H1 (cell line): ENCODE data around the gene ADD3. TPM values are rescaled to one million over a fixed set of nuclear protein-coding genes. Genes with fewer than 3 reads are reported as not detected.

Experiments
- CTCF ChIA-PET: fragments of 300-600 bp; sonication (Branson Sonifier 250); formaldehyde crosslinking; loops from one replicate; lab custom pipeline; 2021; ENCODE audit not compliant: partially characterized antibody; lab: Charles Lee
- POLR2A ChIA-PET: fragments of 300-600 bp; sonication (Branson Sonifier 250); formaldehyde crosslinking; loops from one replicate; lab custom pipeline; 2021; ENCODE audit warnings: inconsistent platforms; ENCODE audit not compliant: partially characterized antibody; lab: Charles Lee
- DNase-seq, 2 experiments: peaks; one replicate each; pipeline versions ENCODE4 v3.0.0 to v3.0.0-alpha.2; 2010 to 2022; ENCODE audit warnings: low spot score in 2 of 2, low read depth in 1 of 2, mixed read lengths in 1 of 2
- FAIRE-seq: peaks from 2 replicates; lab custom pipeline; 2011; peaks lifted over from hg19 to GRCh38; lab: Jason Lieb, UNC
- H2AFZ ChIP-seq: 2 replicates; pipeline ENCODE4 v1.8.1; 2012; ENCODE audit warnings: low read length, inconsistent platforms
- H2AK5ac ChIP-seq: 2 replicates; pipeline ENCODE4 v1.6.1; 2013; ENCODE audit warnings: low read depth, low read length
- H2BK120ac ChIP-seq: replicated peaks from 2 replicates; pipeline ENCODE3; 2013; ENCODE audit warnings: low read depth, low read length, inconsistent platforms
- H2BK12ac ChIP-seq: 2 replicates; pipeline ENCODE4 v1.6.1; 2013; ENCODE audit warnings: low read depth, low read length
- H2BK15ac ChIP-seq: 2 replicates; pipeline ENCODE4 v1.6.1; 2013; ENCODE audit warnings: low read length
- H2BK20ac ChIP-seq: 2 replicates; pipeline ENCODE4 v1.6.1; 2013; ENCODE audit warnings: low read length
- H2BK5ac ChIP-seq: 2 replicates; pipeline ENCODE4 v1.6.1; 2013; ENCODE audit warnings: low read depth, low read length
- H3K14ac ChIP-seq: 2 replicates; pipeline ENCODE4 v1.6.1; 2013; ENCODE audit warnings: inconsistent platforms; ENCODE audit not compliant: insufficient read length
- H3K18ac ChIP-seq: 2 replicates; pipeline ENCODE4 v1.6.1; 2013; ENCODE audit warnings: low read length; ENCODE audit errors: extremely low read depth
- H3K23ac ChIP-seq: 2 replicates; pipeline ENCODE4 v1.6.1; 2013; ENCODE audit warnings: inconsistent platforms; ENCODE audit not compliant: insufficient read length
- H3K23me2 ChIP-seq: 2 replicates; pipeline ENCODE4 v1.6.1; 2013; ENCODE audit warnings: low read depth, low read length
- H3K27ac ChIP-seq: 2 replicates; pipeline ENCODE4 v1.6.1; 2011; ENCODE audit warnings: low read depth, low read length, inconsistent platforms
- H3K27me3 ChIP-seq, 4 experiments: replicated peaks in 1 of 4; 1 replicate in 1 of 4; 2 replicates in 3 of 4; pipeline versions ENCODE4 v1.6.1 to v1.8.1; 2011 to 2013; ENCODE audit warnings: low read length in 3 of 4, mild to moderate bottlenecking in 3 of 4, inconsistent platforms in 2 of 4, mixed read lengths in 2 of 4, moderate library complexity in 1 of 4; ENCODE audit not compliant: control insufficient read depth in 3 of 4, insufficient read depth in 3 of 4; ENCODE audit errors: extremely low read depth in 1 of 4
- H3K36me3 ChIP-seq, 4 experiments: 2 replicates each; pipeline versions ENCODE4 v1.6.1 to v1.8.1; 2011 to 2013; ENCODE audit warnings: mild to moderate bottlenecking in 4 of 4, low read length in 3 of 4, moderate library complexity in 2 of 4, control low read depth in 1 of 4, inconsistent platforms in 1 of 4; ENCODE audit not compliant: insufficient read depth in 4 of 4, control insufficient read depth in 2 of 4
- H3K4ac ChIP-seq: replicated peaks from 2 replicates; pipeline ENCODE3; 2013; ENCODE audit warnings: low read length, low read depth, mixed read lengths, inconsistent platforms; ENCODE audit not compliant: insufficient read length
- H3K4me1 ChIP-seq, 4 experiments: replicated peaks in 1 of 4; 1 replicate in 1 of 4; 2 replicates in 3 of 4; pipeline versions ENCODE4 v1.6.1 to v1.8.1; 2011 to 2013; ENCODE audit warnings: low read length in 3 of 4, inconsistent platforms in 2 of 4, mixed read lengths in 1 of 4; ENCODE audit not compliant: insufficient read depth in 4 of 4, control insufficient read depth in 3 of 4
- H3K4me2 ChIP-seq, 2 experiments: 2 replicates each; pipeline versions ENCODE4 v1.6.1 to v1.8.1; 2011 to 2013; ENCODE audit warnings: low read depth in 2 of 2, low read length in 2 of 2, control low read depth in 1 of 2, inconsistent platforms in 1 of 2, mild to moderate bottlenecking in 1 of 2; ENCODE audit not compliant: insufficient read depth in 1 of 2
- H3K4me3 ChIP-seq, 4 experiments: fragments of 200-600, 300-600 bp in 1 of 4; sonication (generic), shearing (Covaris generic), sonication (Bioruptor Twin) in 1 of 4; 2 replicates each; pipeline versions ENCODE4 v1.5.1 to v1.8.1; 2011 to 2016; ENCODE audit warnings: low read length in 4 of 4, low read depth in 3 of 4, control low read depth in 2 of 4, inconsistent platforms in 2 of 4, mild to moderate bottlenecking in 2 of 4, mixed read lengths in 1 of 4, moderate library complexity in 1 of 4; ENCODE audit not compliant: insufficient read depth in 2 of 4; ENCODE audit errors: extremely low read depth in 1 of 4
- H3K56ac ChIP-seq: replicated peaks from 2 replicates; pipeline ENCODE3; 2013; ENCODE audit warnings: low read depth, mild to moderate bottlenecking, mixed read lengths, low read length, inconsistent platforms; ENCODE audit not compliant: insufficient read length
- H3K79me1 ChIP-seq: 2 replicates; pipeline ENCODE4 v1.6.1; 2013; ENCODE audit warnings: low read depth, low read length, control low read depth
- H3K79me2 ChIP-seq, 2 experiments: 2 replicates each; pipeline versions ENCODE4 v1.6.1 to v1.8.1; 2012 to 2013; ENCODE audit warnings: low read length in 2 of 2, mild to moderate bottlenecking in 2 of 2, inconsistent platforms in 1 of 2; ENCODE audit not compliant: insufficient read depth in 2 of 2, control insufficient read depth in 1 of 2
- H3K9ac ChIP-seq, 4 experiments: replicated peaks in 1 of 4; 1 replicate in 1 of 4; 2 replicates in 3 of 4; pipeline versions ENCODE4 v1.6.1 to v1.8.1; 2011 to 2013; ENCODE audit warnings: low read depth in 3 of 4, low read length in 3 of 4, control low read depth in 2 of 4, mild to moderate bottlenecking in 2 of 4, moderate library complexity in 2 of 4, inconsistent platforms in 1 of 4; ENCODE audit errors: extremely low read depth in 1 of 4
- H3K9me3 ChIP-seq, 2 experiments: 2 replicates each; pipeline versions ENCODE4 v1.6.1 to v1.8.1; 2012 to 2013; ENCODE audit warnings: mild to moderate bottlenecking in 2 of 2, moderate library complexity in 2 of 2, control low read depth in 1 of 2, inconsistent platforms in 1 of 2, low read depth in 1 of 2, low read length in 1 of 2, mixed read lengths in 1 of 2; ENCODE audit not compliant: insufficient read depth in 2 of 2
- H4K20me1 ChIP-seq, 2 experiments: replicated peaks in 1 of 2; 2 replicates each; pipeline versions ENCODE3 to v1.8.1; 2011 to 2013; ENCODE audit warnings: inconsistent platforms in 2 of 2, low read length in 2 of 2, mild to moderate bottlenecking in 1 of 2; ENCODE audit not compliant: insufficient read depth in 2 of 2, control insufficient read depth in 1 of 2
- H4K5ac ChIP-seq: 2 replicates; pipeline ENCODE4 v1.6.1; 2013; ENCODE audit warnings: low read length, low read depth, mixed read lengths, inconsistent platforms; ENCODE audit not compliant: insufficient read length
- H4K8ac ChIP-seq: 2 replicates; pipeline ENCODE4 v1.8.0; 2013; ENCODE audit warnings: mild to moderate bottlenecking, moderate library complexity, low read length, inconsistent platforms; ENCODE audit not compliant: insufficient read depth; ENCODE audit errors: extremely low read depth
- H4K91ac ChIP-seq: replicated peaks from 2 replicates; pipeline ENCODE3; 2013; ENCODE audit warnings: low read length, mixed read lengths, inconsistent platforms; ENCODE audit not compliant: insufficient read length
- CBX8 ChIP-seq: fragments of 300-800, 300-1000 bp; sonication (generic); IDR thresholded peaks from 2 replicates; pipeline ENCODE4 v1.7.1; 2016; ENCODE audit warnings: low read depth, low read length, borderline replicate concordance
- EZH2 ChIP-seq: fragments of 200-600 bp; sonication (generic); IDR thresholded peaks from 2 replicates; pipeline ENCODE4 v1.7.1; 2012; ENCODE audit warnings: low read depth, mild to moderate bottlenecking, moderate library complexity, low read length, inconsistent platforms; ENCODE audit not compliant: severe bottlenecking
- HDAC6 ChIP-seq: IDR thresholded peaks from one replicate; pipeline ENCODE4 v1.7.1; 2012; ENCODE audit warnings: low read depth, mild to moderate bottlenecking, inconsistent platforms, low read length, moderate library complexity
- JUN ChIP-seq: IDR thresholded peaks from 2 replicates; pipeline ENCODE4 v1.6.1; 2011; ENCODE audit warnings: low read depth, mild to moderate bottlenecking, improper control_type of control experiment, low read length
- POLR2A ChIP-seq, 2 experiments: IDR thresholded peaks; 1 replicate in 1 of 2; 2 replicates in 1 of 2; pipeline ENCODE4 v1.6.1; 2011; ENCODE audit warnings: low read depth in 2 of 2, low read length in 2 of 2, mild to moderate bottlenecking in 2 of 2; ENCODE audit errors: control extremely low read depth in 1 of 2
- RAD21 ChIP-seq, 2 experiments: IDR thresholded peaks in 1 of 2; conservative IDR thresholded peaks in 1 of 2; 2 replicates each; pipeline ENCODE4 v1.6.1; 2011; ENCODE audit warnings: low read depth in 2 of 2, low read length in 2 of 2, improper control_type of control experiment in 1 of 2, inconsistent platforms in 1 of 2, mild to moderate bottlenecking in 1 of 2, moderate library complexity in 1 of 2
- RFX5 ChIP-seq: IDR thresholded peaks from 2 replicates; pipeline ENCODE4 v1.6.1; 2011; ENCODE audit warnings: low read depth, low read length, improper control_type of control experiment, borderline replicate concordance
- SUZ12 ChIP-seq: fragments of 200-600 bp; sonication (generic); IDR thresholded peaks from 2 replicates; pipeline ENCODE4 v1.6.1; 2012; ENCODE audit warnings: mild to moderate bottlenecking, inconsistent platforms, low read length, moderate library complexity, mixed read lengths
- TAF7 ChIP-seq: optimal IDR thresholded peaks from 2 replicates; pipeline ENCODE3; 2011; ENCODE audit warnings: low read depth, mild to moderate bottlenecking, inconsistent platforms, low read length, moderate library complexity, borderline replicate concordance
- YY1 ChIP-seq: IDR thresholded peaks from 2 replicates; pipeline ENCODE4 v1.6.1; 2011; ENCODE audit warnings: low read depth, mild to moderate bottlenecking, low read length
- WGBS, 2 experiments: shearing (Covaris generic) in 1 of 2; methylation state at CpG; one replicate each; pipeline versions ENCODE4 v1.1.6 to v1.1.7; 2013 to 2015; ENCODE audit warnings: low lambda C conversion rate in 2 of 2, mixed read lengths in 2 of 2, inconsistent platforms in 1 of 2, low coverage in 1 of 2, missing lambda C conversion rate in 1 of 2; ENCODE audit not compliant: insufficient replicate concordance in 2 of 2, insufficient coverage in 1 of 2, insufficient read length in 1 of 2; ENCODE audit errors: extremely low coverage in 1 of 2, missing lambda C conversion rate in 1 of 2; 5-methylcytosine and 5-hydroxymethylcytosine counted together
- polyA plus RNA-seq, 7 experiments: library from polyadenylated mRNA; depleted of rRNA in 3 of 7; stranded (reverse) in 5 of 7; unstranded in 2 of 7; fragments of >200 nt in 5 of 7; fragments of 200-250 nt in 2 of 7; gene quantifications; 1 replicate in 5 of 7; 2 replicates in 1 of 7; 4 replicates in 1 of 7; pipeline versions ENCODE4 v1.2.1 to v1.2.3, GENCODE V29; 2011 to 2013; ENCODE audit warnings: missing spikeins in 2 of 7, mixed read lengths in 2 of 7
- total RNA-seq: library from RNA; stranded (reverse); fragmentation: NEBNext Ultra II Directional; extraction: Animal tissue kit (Norgen Biotek cat#: 25700); gene quantifications from 2 replicates; pipeline ENCODE4 v1.2.1, GENCODE V29; 2021
- TF ChIP-seq, protein P1 (sequence below), 3 experiments: IDR thresholded peaks; 1 replicate in 2 of 3; 2 replicates in 1 of 3; pipeline versions ENCODE4 v1.5.1 to v1.6.1; 2011; ENCODE audit warnings: low read length in 3 of 3, mild to moderate bottlenecking in 3 of 3, inconsistent platforms in 2 of 3, low read depth in 1 of 3, moderate library complexity in 1 of 3; ENCODE audit not compliant: insufficient read depth in 1 of 3; ENCODE audit errors: control extremely low read depth in 1 of 3

ADD3 gene
- total and polyA plus RNA-seq, 2 of the 8 experiments (the other 6 are each of a cell fraction or from before 2014, with no cell fraction given), result 44.7 to 85.6 TPM

DNA sequence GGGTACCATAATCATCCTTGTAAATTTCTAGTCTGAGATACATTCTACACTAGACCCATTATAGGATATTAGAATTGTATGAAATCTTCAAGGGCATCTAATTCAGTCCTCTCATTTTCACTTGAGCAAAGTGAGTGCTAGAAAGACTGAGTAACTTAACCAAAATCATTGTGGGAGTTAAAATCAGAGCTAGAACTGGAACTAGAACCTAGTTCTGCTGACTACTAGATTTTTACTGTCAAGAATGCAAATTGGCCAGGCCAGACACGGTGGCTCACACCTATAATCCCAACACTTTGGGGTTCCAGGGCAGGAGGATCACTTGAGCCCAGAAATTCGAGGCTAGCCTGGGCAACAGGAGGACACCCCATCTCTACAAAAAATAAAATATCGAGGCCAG is 53.9 kb downstream of the ADD3 start:
- H2BK12ac ChIP-seq, result no peak overlapping the region
- H3K23ac ChIP-seq, result no peak overlapping the region
- H3K14ac ChIP-seq, result no peak overlapping the region
- no peak overlapping the region for H3K4me2 ChIP-seq
- no peak overlapping the region for H2BK120ac ChIP-seq
- 94% methylated on average over 3 of the region's 3 CpGs; no CpG with 5 or more reads in 1 of the 2 experiments for WGBS, 2 experiments
- no peak overlapping the region for H3K27ac ChIP-seq
- H3K56ac ChIP-seq, result no peak overlapping the region
- H4K20me1 ChIP-seq, result no peaks in the 10 kb centered on the region
- no peak overlapping the region for H2BK15ac ChIP-seq
- H3K79me2 ChIP-seq, result peaks cover 0 to 49% of the 10 kb centered on the region in 2 experiments; a peak in 3 of 4 replicates
- 0 out of 2 replicates have a peak, but pooled peaks cover 3% of the 10 kb centered on the region for H3K79me1 ChIP-seq
- no peak overlapping the region for H2BK5ac ChIP-seq
- H4K5ac ChIP-seq, result no peak overlapping the region
- ChIA-PET POLR2A (no interaction called here), CTCF (interaction anchor here (0.6 to 4.3 kb wide), 2 partner anchors 7 to 208 kb away, joined by 3 to 22 read pairs; no protein-coding TSS in a partner anchor)
- H3K4ac ChIP-seq, result no peak overlapping the region
- no peaks in the 10 kb centered on the region for H3K27me3 ChIP-seq
- FAIRE-seq, result no peak
- H3K23me2 ChIP-seq, result no peaks in the 10 kb centered on the region
- H3K36me3 ChIP-seq, result no peaks in the 10 kb centered on the region
- no peak for DNase-seq
- H3K9me3 ChIP-seq, result no peaks in the 10 kb centered on the region
- no peak overlapping the region for H2AK5ac ChIP-seq
- H4K91ac ChIP-seq, result no peak overlapping the region
- no peak overlapping the region for H3K4me3 ChIP-seq
- H2BK20ac ChIP-seq, result no peak overlapping the region
- no peak overlapping the region for H3K9ac ChIP-seq
- no peak overlapping the region for H4K8ac ChIP-seq
- no peaks in the 10 kb centered on the region for H3K4me1 ChIP-seq
- no peak overlapping the region for H2AFZ ChIP-seq
- H3K18ac ChIP-seq, result no peak overlapping the region
- TF ChIP-seq YY1 (no peak), TAF7 (no peak), EZH2 (no peak), SUZ12 (no peak), POLR2A (IDR thresholded peaks at IDR 0.05; ENCODE audit: control extremely low read depth in 1 of 2, low read depth in 2 of 2, low read length in 2 of 2) (no peak), JUN (no peak), RAD21 (IDR thresholded peaks at IDR 0.05 in 1 of 2, conservative IDR thresholded peaks at IDR 0.05 in 1 of 2; ENCODE audit: low read depth in 2 of 2, low read length in 2 of 2) (no peak), RFX5 (no peak), HDAC6 (no peak), CBX8 (no peak)
- TF ChIP-seq, protein P1, sequence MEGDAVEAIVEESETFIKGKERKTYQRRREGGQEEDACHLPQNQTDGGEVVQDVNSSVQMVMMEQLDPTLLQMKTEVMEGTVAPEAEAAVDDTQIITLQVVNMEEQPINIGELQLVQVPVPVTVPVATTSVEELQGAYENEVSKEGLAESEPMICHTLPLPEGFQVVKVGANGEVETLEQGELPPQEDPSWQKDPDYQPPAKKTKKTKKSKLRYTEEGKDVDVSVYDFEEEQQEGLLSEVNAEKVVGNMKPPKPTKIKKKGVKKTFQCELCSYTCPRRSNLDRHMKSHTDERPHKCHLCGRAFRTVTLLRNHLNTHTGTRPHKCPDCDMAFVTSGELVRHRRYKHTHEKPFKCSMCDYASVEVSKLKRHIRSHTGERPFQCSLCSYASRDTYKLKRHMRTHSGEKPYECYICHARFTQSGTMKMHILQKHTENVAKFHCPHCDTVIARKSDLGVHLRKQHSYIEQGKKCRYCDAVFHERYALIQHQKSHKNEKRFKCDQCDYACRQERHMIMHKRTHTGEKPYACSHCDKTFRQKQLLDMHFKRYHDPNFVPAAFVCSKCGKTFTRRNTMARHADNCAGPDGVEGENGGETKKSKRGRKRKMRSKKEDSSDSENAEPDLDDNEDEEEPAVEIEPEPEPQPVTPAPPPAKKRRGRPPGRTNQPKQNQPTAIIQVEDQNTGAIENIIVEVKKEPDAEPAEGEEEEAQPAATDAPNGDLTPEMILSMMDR (IDR thresholded peaks at IDR 0.05; ENCODE audit: control extremely low read depth in 1 of 3, insufficient read depth in 1 of 3, low read depth in 1 of 3, low read length in 3 of 3), result no peak
